ENCODE results near the gene DHX35. TPM values are rescaled to one million over a fixed set of nuclear protein-coding genes. Genes with fewer than 3 reads are reported as not detected.

The DHX35 gene
- total and polyA plus RNA-seq, 2 of the 13 experiments (the other 11 are each of a cell fraction or from before 2014, with no cell fraction given): 25.8 to 28.7 TPM

- no peaks in the 10 kb centered on the region for H3K79me2 ChIP-seq (ENCODE audit: insufficient read depth, low read length)
- ATAC-seq: peak; percentile 71
- no peak overlapping the region for H2AFZ ChIP-seq (ENCODE audit: low read length)
- no peak for FAIRE-seq
- POLR2A ChIA-PET: interaction anchor here (1.9 kb wide), 1 partner anchor 10 kb away, joined by 6 read pairs; no protein-coding TSS in a partner anchor
- in situ Hi-C loops (cut with HindIII; ENCODE audit: extremely low pct_ligation_motif_present, low pct_unique_long_range_greater_than_20kb): no loop called here
- H3K4me1 ChIP-seq (ENCODE audit: insufficient read depth, low read length): peaks cover 45% of the 10 kb centered on the region
- no TSS peak for BruUV-seq (replicated peaks)
- 62% methylated on average over 3 of the region's 3 CpGs for WGBS (ENCODE audit: low lambda C conversion rate)
- no peaks in the 10 kb centered on the region for H3K9me3 ChIP-seq (ENCODE audit: low read length)
- H3K27me3 ChIP-seq (ENCODE audit: control insufficient read depth in 1 of 2, insufficient read depth in 2 of 2, low read length in 2 of 2): no peaks in the 10 kb centered on the region
- DNase-seq (ENCODE audit: low spot score): peak; percentile 35
- no peak overlapping the region for H3K4me3 ChIP-seq (replicated peaks in 1 of 3; ENCODE audit: insufficient read depth in 1 of 3, low read depth in 2 of 3, low read length in 3 of 3)
- peak overlapping the region; percentile 13; the same call in 1 of the 2 replicates for H3K4me2 ChIP-seq (ENCODE audit: low read depth, low read length)
- H4K20me1 ChIP-seq (ENCODE audit: insufficient read depth, low read length): no peaks in the 10 kb centered on the region
- peaks cover 13 to 58% of the 10 kb centered on the region in 2 experiments for H3K36me3 ChIP-seq (replicated peaks in 1 of 2; ENCODE audit: control insufficient read depth in 1 of 2, insufficient read depth in 2 of 2, low read length in 2 of 2)
- intact Hi-C loops (cut with micrococcal nuclease; ENCODE audit: unreplicated experiment): no loop called here
- H3K27ac ChIP-seq (ENCODE audit: extremely low read length, insufficient read depth, low read length): peak overlapping the region; percentile 41
- CTCF ChIA-PET (ENCODE audit: low intra/inter-chr PET ratio, low total read pairs): interaction anchor here (0.7 kb wide), 1 partner anchor 868 kb away, joined by 3 read pairs; no protein-coding TSS in a partner anchor
- H3K9ac ChIP-seq (ENCODE audit: insufficient read depth, low read depth, low read length): no peak overlapping the region
- TF ChIP-seq HMG20A (CRISPR knock-in tag; IDR thresholded peaks at IDR 0.05; ENCODE audit: borderline replicate concordance) (peak; percentile 54; the same call in 1 of the 2 replicates), PPARG (CRISPR knock-in tag; conservative IDR thresholded peaks at IDR 0.05) (peak; percentile 46; the same call in 1 of the 2 replicates), FOXP1 (IDR thresholded peaks at IDR 0.05) (no peak), FOXP1 (CRISPR knock-in tag; IDR thresholded peaks at IDR 0.05) (peak; percentile 41), ZBTB4 (CRISPR knock-in tag; IDR thresholded peaks at IDR 0.05; ENCODE audit: borderline replicate concordance) (0 out of 2 replicates have a peak, but pooled peaks have one; percentile 28), TCF7 (IDR thresholded peaks at IDR 0.05; ENCODE audit: low read depth) (peak; percentile 42; the same call in 1 of the 2 replicates), CREM (IDR thresholded peaks at IDR 0.05) (no peak), CREM (CRISPR knock-in tag; IDR thresholded peaks at IDR 0.05) (no peak), MLX (CRISPR knock-in tag; IDR thresholded peaks at IDR 0.05) (peak; percentile 25; the same call in 1 of the 2 replicates), ZBTB20 (CRISPR knock-in tag; IDR thresholded peaks at IDR 0.05; ENCODE audit: borderline replicate concordance, low read depth) (peak; percentile 88; the same call in 1 of the 2 replicates), KIAA2018 (CRISPR knock-in tag; IDR thresholded peaks at IDR 0.05; ENCODE audit: borderline replicate concordance) (0 out of 2 replicates have a peak, but pooled peaks have one; percentile 36), NR2F6 (IDR thresholded peaks at IDR 0.05) (peak; percentile 55; the same call in 1 of the 2 replicates), NR2F6 (CRISPR knock-in tag; IDR thresholded peaks at IDR 0.05) (peak; percentile 47; the same call in 1 of the 2 replicates)
These were observed 33.4 kb downstream of the DHX35 start for GRCh38 chr20:38995536-38996044.

Measured in HepG2 (cell line).